ENCODE data around the gene TTLL3.

The TTLL3 gene

GRCh38 chr3:9806688-9807589 is 3.1 kb upstream of the TTLL3 start:
- DNase-seq (ENCODE audit: low read depth, low spot score) = no peak

DNA sequence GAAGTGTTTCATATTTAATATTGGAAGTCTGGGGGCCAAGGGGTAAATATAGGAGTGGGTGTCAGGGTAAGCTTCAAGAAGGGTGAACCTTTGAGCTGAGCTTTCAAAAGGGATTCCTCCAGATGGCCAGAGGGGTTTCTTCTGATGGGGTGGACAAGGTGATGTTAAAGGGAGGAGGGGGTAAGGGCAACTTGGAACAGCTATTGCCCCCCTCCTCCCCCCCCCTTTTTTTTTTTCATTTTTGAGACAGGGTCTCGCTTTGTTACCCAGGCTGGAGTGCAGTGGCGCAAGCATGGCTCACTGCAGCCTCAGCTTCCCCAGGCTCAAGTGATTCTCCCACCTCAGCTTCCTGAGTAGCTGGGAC is 2.1 kb upstream of the TTLL3 start:
- no peak for DNase-seq (ENCODE audit: low read depth, low spot score)

DNA sequence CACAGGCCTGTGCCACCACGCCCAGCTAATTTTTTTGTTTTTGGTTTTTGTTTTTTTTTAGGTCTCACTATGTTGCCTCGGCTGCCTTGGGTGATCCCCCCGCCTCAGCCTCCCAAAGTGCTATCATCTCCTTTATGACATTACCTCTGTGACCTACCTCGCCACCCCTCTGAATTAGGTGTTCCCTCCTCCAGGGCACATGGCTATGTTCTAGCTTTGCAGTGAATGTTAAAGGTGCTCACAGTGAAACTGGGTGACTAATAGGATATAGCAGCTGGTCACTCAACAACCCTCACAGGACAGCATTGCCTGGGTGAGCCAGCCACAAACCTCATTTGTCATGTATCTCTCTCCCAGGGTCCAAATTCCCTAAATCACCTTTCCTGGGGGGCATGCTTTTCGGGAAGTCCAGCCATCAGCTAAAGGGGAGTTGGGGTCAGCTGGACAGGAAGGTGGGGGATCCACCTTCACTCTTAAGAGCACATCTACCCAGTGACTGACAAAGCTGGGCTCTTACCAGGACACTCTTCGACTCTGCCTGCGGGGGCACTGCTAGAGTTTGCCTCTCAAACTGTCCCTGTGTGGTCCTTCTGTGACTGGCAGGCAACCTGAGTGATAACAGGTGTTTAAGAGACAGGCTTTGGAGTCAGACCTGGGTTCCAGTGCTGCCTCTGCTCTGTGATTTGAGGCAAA is 1.6 kb upstream of the TTLL3 start:
- peak; percentile 39 for DNase-seq (ENCODE audit: low read depth, low spot score)

GRCh38 chr3:9809239-9809614 is 835 bp upstream of the TTLL3 start:
- DNase-seq (ENCODE audit: low read depth, low spot score) = peak; percentile 19

GRCh38 chr3:9810433-9810770 is 340 bp downstream of the TTLL3 start:
- DNase-seq (ENCODE audit: low read depth, low spot score) = no peak

GRCh38 chr3:9810846-9811245 is 784 bp downstream of the TTLL3 start:
- no peak for DNase-seq (ENCODE audit: low read depth, low spot score)

- no peak for DNase-seq (ENCODE audit: low read depth, low spot score)
Measured at GRCh38 chr3:9812870-9813483, 2.9 kb downstream of the TTLL3 start.

- DNase-seq (ENCODE audit: low read depth, low spot score) = no peak
Measured at GRCh38 chr3:9815986-9816385, 5.9 kb downstream of the TTLL3 start.

DNA sequence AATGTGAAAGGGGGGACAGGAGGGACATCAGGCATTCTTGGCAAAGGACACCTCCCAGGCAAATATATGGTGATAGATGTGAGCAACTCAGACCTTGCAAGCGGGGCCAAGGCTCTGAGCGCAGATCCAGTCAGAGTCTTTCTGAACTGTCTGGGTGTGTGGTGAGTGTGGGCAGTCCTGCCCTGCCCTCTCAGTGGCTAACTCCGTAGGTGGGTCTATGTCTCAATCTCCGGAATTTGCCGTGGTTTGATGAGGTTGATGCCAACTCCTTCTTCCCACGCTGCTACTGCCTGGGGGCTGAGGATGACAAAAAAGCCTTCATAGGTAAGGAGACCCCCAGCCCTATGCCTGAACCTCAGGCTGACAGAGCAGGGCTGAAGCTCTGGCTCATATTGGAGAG is 7.4 kb downstream of the TTLL3 start:
- DNase-seq (ENCODE audit: low read depth, low spot score) = peak; percentile 12

- DNase-seq (ENCODE audit: low read depth, low spot score) = no peak
Measured at GRCh38 chr3:9818666-9819335, 8.7 kb downstream of the TTLL3 start.

DNA sequence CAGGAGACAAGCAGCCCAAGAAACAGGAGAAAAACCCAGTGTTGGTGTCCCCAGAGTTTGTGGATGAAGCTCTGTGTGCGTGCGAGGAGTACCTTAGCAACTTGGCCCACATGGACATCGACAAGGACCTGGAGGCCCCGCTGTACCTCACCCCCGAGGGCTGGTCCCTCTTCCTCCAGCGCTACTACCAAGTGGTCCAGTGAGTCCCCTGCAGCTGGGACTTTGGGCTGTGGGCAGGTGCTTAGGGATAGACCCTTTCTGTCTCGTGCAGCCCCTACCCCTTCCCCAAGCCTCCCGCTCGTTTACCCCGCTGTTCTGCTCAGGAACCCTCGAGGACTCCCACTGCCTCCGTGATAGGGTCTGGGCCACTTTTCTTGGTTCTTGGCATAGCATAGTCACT is 10.5 kb downstream of the TTLL3 start:
- DNase-seq (ENCODE audit: low read depth, low spot score) = no peak

GRCh38 chr3:9820946-9821345 is 10.9 kb downstream of the TTLL3 start:
- peak; percentile 24 for DNase-seq (ENCODE audit: low read depth, low spot score)

DNA sequence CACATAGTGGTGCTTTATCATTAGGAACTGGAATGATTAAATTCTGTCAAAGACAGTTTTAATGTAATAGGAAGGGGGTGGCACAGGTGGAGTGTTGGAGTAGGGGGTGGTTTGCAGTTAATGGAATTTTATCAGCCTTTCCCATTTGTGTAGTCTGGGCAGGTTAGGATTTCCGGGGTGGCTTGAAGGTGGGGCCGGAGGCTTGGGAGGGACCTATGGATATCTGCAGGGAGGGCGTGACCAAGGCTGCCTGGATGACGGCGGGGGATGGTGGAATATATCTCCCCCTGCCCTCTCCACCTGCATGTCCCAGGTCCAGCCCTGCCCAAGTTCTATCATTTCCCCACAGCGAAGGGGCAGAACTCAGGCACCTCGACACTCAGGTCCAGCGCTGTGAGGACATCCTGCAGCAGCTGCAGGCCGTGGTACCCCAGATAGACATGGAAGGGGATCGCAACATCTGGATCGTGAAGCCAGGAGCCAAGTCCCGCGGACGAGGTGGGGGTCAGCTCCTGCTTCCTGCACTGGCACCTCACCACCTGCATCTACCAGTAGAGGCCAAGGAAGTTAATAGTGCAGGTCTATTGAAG is 15.5 kb downstream of the TTLL3 start:
- DNase-seq (ENCODE audit: low read depth, low spot score) = no peak

DNA sequence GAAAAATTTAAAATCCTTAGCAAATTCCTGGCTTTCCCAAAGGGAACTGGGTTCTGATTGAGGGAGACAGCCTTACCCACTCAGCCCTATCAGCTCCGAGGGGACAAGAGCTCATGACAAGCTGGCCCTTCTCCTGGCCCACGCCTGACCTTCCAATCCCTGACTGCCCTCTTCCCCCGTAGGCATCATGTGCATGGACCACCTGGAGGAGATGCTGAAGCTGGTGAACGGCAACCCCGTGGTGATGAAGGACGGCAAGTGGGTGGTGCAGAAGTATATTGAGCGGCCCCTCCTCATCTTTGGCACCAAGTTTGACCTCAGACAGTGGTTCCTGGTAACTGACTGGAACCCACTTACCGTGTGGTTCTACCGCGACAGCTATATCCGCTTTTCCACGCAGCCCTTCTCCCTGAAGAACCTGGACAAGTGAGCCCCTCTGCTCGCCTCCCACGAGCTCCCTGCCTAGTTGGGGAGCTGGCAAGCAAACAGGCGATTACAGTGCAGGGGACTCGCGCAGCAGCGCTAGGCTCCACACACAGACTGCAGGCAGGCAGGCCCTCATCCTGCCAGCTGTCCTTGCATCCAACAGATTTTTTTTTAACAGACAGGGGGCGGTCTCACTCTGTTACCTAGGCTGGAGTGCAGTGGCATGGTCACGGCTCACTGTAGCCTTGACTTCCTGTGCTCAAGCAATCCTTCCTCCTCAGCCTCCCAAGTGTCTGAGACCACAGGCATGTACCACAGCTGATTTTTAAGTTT is 16.9 kb downstream of the TTLL3 start:
- DNase-seq (ENCODE audit: low read depth, low spot score) = peak; percentile 15

GRCh38 chr3:9828801-9829755 is 19.0 kb downstream of the TTLL3 start:
- DNase-seq (ENCODE audit: low read depth, low spot score) = no peak

- no peak for DNase-seq (ENCODE audit: low read depth, low spot score)
Measured at GRCh38 chr3:9831253-9831652, 21.2 kb downstream of the TTLL3 start.

DNA sequence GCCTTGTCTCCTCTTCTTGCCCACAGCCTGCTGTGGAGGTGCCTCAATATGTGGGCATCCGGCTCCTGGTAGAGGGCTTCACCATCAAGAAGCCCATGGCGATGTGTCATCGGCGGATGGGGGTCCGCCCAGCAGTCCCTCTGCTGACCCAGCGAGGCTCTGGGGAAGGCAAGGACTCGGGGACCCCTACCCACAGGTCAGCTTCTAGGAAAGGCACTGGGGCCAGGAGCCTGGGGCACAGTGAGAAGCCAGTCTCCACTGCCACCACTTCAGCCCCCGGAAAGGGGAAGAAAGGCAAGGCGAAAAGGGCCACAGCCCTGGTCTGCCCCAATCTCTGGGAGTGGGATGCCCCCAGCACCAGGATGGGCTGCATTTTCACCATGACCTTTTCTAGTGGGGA is 23.0 kb downstream of the TTLL3 start:
- DNase-seq (ENCODE audit: low read depth, low spot score) = no peak

DNA sequence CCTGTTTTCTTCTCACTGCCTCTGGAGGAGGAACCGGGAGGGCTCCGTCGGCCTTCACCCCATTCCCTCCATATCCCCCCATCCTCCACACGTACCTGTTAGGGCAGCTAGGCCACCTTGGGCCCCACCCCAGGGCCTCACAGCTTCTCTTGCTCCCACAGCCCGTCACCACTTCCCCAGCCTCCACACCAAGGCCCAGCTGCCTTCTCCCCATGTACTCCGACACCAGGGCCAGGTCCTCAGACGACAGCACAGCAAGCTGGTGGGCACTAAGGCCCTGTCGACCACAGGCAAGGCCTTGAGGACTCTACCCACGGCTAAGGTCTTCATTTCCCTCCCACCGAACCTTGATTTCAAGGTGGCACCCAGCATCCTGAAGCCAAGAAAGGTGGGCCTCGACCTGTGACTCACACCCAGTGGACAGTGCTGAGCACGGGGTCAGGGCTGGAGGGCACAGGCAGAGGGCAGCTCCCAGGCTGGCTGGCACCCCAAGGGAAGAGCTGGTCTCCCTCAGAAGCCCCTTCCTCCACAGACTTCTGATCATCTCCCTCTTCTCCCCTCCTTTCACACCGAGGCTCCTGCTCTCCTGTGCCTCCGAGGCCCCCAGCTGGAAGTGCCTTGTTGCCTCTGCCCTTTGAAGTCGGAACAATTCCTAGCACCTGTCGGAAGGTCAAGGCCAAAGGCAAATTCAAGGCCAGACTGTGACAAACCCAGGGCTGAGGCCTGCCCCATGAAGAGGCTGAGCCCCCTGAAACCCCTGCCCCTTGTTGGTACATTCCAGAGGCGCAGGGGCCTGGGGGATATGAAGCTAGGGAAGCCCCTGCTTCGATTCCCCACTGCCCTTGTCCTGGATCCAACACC is 24.7 kb downstream of the TTLL3 start:
- no peak for DNase-seq (ENCODE audit: low read depth, low spot score)
